GM18508 (cell line): ENCODE data around the gene CNOT4.
"Not testable (repeated sequence)": the region's sequence is repeated elsewhere in the genome, so short reads cannot be mapped to it uniquely, and the experiment has no call there.

Source experiments
- ATAC-seq: cut with Tn5 transposase; IDR thresholded peaks from one replicate; pipeline ENCODE4 v1.9.1; 2021; ENCODE audit warnings: moderate number of reproducible peaks; ENCODE audit not compliant: insufficient read depth, unreplicated experiment

CNOT4 gene

GRCh38 chr7:135517060-135517459, 7.2 kb upstream of the CNOT4 start:
- ATAC-seq = no peak

- ATAC-seq = no peak
These were observed 5.0 kb upstream of the CNOT4 start for GRCh38 chr7:135514856-135515255.

- peak; percentile 31 for ATAC-seq
These were observed 2.4 kb upstream of the CNOT4 start for GRCh38 chr7:135512135-135512887.

GRCh38 chr7:135510592-135511183, 786 bp upstream of the CNOT4 start:
- no peak for ATAC-seq

- ATAC-seq = no peak
These were observed 388 bp downstream of the CNOT4 start for GRCh38 chr7:135509589-135509838.

- no peak for ATAC-seq
These were observed 866 bp downstream of the CNOT4 start for GRCh38 chr7:135508883-135509588.

GRCh38 chr7:135501402-135501801, 8.5 kb downstream of the CNOT4 start:
- no peak for ATAC-seq

GRCh38 chr7:135499818-135500217, 10.1 kb downstream of the CNOT4 start:
- no peak for ATAC-seq

- ATAC-seq = not testable (repeated sequence)
These were observed 12.7 kb downstream of the CNOT4 start for GRCh38 chr7:135497161-135497560.

- ATAC-seq = no peak
These were observed 16.5 kb downstream of the CNOT4 start for GRCh38 chr7:135493362-135493761.

- ATAC-seq = no peak
These were observed 17.8 kb downstream of the CNOT4 start for GRCh38 chr7:135492151-135492550.

- ATAC-seq = no peak
These were observed 19.1 kb downstream of the CNOT4 start for GRCh38 chr7:135490783-135491182.

GRCh38 chr7:135489791-135490190, 20.1 kb downstream of the CNOT4 start:
- ATAC-seq = no peak

- no peak for ATAC-seq
These were observed 23.5 kb downstream of the CNOT4 start for GRCh38 chr7:135486261-135486920.

- ATAC-seq = no peak
These were observed 28.3 kb downstream of the CNOT4 start for GRCh38 chr7:135481598-135481979.

GRCh38 chr7:135480966-135481597, 28.8 kb downstream of the CNOT4 start:
- no peak for ATAC-seq

- ATAC-seq = no peak
These were observed 34.4 kb downstream of the CNOT4 start for GRCh38 chr7:135475521-135475920.

GRCh38 chr7:135469705-135470104, 40.2 kb downstream of the CNOT4 start:
- ATAC-seq = not testable (repeated sequence)

GRCh38 chr7:135467207-135467711, 42.6 kb downstream of the CNOT4 start:
- ATAC-seq = no peak

- no peak for ATAC-seq
These were observed 43.3 kb downstream of the CNOT4 start for GRCh38 chr7:135466442-135467206.
